ENCODE results near the gene TBPL2.
A peak's percentile ranks its signal among the peaks of the same experiment; 100 is the strongest.

The TBPL2 gene

DNA sequence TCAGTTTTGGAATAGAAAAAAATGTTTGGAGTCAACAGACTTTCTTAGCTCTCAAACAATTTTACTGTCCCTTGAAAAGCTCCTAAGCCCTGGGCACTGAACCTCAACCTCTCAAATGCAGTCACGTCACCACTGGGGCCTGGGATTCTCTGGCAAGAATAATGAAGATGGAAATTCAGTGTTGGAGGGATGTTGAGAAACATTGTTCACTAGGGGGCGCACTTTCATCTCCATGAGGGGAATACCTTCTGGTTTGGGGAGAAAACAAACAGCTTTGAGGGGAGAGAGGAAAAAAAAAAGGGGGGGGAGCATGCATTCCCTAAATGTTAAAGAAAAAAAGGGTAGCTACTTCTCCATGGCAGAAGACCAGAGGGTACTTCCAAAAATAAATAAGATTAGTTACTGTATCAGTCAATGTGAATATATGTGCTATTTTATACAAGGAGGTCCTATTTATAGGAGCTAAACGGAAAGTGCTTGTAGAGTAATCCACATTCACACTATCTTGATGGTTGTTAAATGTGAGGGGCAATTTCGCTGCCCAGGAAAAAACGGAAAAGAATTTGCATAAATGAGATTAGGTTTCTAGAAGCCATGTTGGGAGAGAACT lies 5.8 kb upstream of the TBPL2 start:
- peak; percentile 90 to 92 for DNase-seq (ENCODE audit: low read depth in 2 of 2)
- no peak overlapping the region for H3K4me3 ChIP-seq (replicated peaks in 1 of 2; ENCODE audit: low read depth in 2 of 2, low read length in 2 of 2)
- TF ChIP-seq, protein P1, sequence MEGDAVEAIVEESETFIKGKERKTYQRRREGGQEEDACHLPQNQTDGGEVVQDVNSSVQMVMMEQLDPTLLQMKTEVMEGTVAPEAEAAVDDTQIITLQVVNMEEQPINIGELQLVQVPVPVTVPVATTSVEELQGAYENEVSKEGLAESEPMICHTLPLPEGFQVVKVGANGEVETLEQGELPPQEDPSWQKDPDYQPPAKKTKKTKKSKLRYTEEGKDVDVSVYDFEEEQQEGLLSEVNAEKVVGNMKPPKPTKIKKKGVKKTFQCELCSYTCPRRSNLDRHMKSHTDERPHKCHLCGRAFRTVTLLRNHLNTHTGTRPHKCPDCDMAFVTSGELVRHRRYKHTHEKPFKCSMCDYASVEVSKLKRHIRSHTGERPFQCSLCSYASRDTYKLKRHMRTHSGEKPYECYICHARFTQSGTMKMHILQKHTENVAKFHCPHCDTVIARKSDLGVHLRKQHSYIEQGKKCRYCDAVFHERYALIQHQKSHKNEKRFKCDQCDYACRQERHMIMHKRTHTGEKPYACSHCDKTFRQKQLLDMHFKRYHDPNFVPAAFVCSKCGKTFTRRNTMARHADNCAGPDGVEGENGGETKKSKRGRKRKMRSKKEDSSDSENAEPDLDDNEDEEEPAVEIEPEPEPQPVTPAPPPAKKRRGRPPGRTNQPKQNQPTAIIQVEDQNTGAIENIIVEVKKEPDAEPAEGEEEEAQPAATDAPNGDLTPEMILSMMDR (IDR thresholded peaks at IDR 0.05; ENCODE audit: low read depth, low read length) = peak; percentile 70

DNA sequence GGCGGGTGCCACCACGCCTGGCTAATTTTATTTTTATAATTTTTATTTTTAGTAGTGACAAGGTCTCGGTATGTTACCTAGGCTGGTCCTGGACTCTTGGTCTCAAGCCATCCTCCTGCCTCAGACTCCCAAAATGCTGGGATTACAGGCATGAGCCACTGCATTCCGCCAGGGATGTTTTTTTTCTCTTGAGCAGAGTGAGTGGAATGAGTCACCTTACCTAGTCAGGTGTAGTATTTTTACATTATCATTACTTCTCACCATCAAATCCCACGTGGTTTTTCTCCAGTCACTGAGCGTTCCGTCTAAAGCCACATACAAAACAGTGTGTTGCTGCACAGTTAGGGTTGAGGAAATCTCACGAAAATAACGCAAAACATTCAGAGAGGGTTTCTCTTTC lies 870 bp upstream of the TBPL2 start:
- no peak overlapping the region for H3K4me3 ChIP-seq (replicated peaks in 1 of 2; ENCODE audit: low read depth in 2 of 2, low read length in 2 of 2)
- TF ChIP-seq, protein P1 (IDR thresholded peaks at IDR 0.05; ENCODE audit: low read depth, low read length) = no peak
- DNase-seq (ENCODE audit: low read depth in 2 of 2) = no peak

DNA sequence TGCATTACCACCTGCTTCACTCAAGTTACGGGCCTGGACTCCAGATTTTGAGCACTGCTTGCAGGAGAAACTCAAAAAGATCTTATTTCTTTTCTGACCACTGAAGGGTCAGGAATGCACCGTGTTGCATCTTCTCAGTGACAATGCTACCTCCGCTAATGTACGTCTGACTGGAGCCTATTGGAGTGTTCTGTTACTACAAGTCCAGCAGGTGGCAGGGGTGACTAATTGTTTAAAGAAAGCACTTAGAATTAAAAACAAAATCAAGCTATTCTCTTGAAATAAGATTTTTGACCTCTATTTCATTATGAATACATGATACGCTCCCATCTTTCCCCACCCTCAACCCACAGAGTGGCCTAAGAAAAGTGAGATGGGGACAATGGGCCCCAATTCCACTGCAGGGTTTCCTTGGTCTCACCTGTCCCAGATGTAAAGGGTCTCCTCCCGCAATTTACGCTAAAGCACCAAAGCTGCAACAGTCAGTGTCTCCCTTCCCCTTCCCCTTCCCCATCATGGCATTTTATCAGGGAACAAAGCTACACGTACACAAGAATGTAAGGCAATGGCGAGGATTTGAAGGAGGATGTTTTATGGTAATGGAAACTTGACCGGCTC lies 2.2 kb downstream of the TBPL2 start:
- peak; percentile 80 to 82 for DNase-seq (ENCODE audit: low read depth in 2 of 2)
- H3K4me3 ChIP-seq (replicated peaks in 1 of 2; ENCODE audit: low read depth in 2 of 2, low read length in 2 of 2) = no peak overlapping the region
- TF ChIP-seq, protein P1 (IDR thresholded peaks at IDR 0.05; ENCODE audit: low read depth, low read length) = peak; percentile 55

GRCh38 chr14:55436931-55437330 lies 3.5 kb downstream of the TBPL2 start:
- no peak for DNase-seq (ENCODE audit: low read depth in 2 of 2)
- TF ChIP-seq, protein P1 (IDR thresholded peaks at IDR 0.05; ENCODE audit: low read depth, low read length) = no peak
- no peak overlapping the region for H3K4me3 ChIP-seq (replicated peaks in 1 of 2; ENCODE audit: low read depth in 2 of 2, low read length in 2 of 2)

DNA sequence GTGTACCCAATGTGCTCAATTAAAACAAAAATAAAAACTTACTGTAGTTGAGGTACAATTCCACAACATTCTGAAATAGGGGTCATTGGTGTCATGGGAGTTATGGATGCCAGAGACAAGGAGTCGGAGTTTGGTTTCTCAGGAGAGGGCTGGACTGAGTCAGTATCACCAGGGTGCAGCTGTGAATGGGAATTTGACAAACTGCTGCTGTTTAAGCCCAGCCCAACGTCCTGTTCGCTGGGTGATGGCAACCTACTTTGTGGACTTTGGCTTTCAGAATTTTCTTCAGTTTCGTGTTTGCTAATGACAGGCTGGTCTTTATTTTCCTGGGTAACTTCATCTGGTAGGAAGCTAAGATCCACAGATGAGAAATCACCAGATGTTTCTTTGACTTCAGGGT lies 3.9 kb downstream of the TBPL2 start:
- no peak for DNase-seq (ENCODE audit: low read depth in 2 of 2)
- TF ChIP-seq, protein P1 (IDR thresholded peaks at IDR 0.05; ENCODE audit: low read depth, low read length) = no peak

DNA sequence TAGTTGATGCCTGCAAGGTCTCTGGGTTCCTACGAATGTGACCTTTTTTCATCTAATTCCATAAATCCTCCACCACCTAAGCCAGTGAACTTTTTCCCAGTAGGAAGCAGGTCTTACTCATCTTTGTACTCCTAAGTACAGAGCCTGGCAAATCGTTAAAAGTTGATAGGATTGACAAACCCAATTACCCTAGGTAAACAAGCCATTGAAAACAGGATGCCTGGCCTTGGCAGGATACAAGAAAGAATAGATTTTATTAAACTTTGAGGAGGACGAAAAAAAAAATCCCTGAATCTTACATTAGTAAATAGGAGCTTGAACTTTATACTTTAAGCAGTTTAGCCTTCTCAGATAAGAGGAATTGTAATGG lies 5.6 kb downstream of the TBPL2 start:
- DNase-seq (ENCODE audit: low read depth in 2 of 2) = no peak
- TF ChIP-seq, protein P1 (IDR thresholded peaks at IDR 0.05; ENCODE audit: low read depth, low read length) = no peak
- H3K4me3 ChIP-seq (replicated peaks in 1 of 2; ENCODE audit: low read depth in 2 of 2, low read length in 2 of 2) = no peak overlapping the region

More for the DNA sequence above, 3.9 kb downstream of the TBPL2 start:
- no peak overlapping the region for H3K4me3 ChIP-seq (replicated peaks in 1 of 2; ENCODE audit: low read depth in 2 of 2, low read length in 2 of 2)
